Endothelial cell (in vitro differentiated cells): Measurements from ENCODE around the gene STARD3NL. TPM values are rescaled to one million over a fixed set of nuclear protein-coding genes. Genes with fewer than 3 reads are reported as not detected.
"Not testable (repeated sequence)": the region's sequence is repeated elsewhere in the genome, so short reads cannot be mapped to it uniquely, and the experiment has no call there.

Experiments
- DNase-seq: peaks from one replicate; pipeline ENCODE4 v3.0.0; 2021; ENCODE audit warnings: low spot score
- H3K27ac Mint-ChIP-seq: one replicate; pipeline ENCODE4 v1.8.0; 2021; ENCODE audit warnings: mixed read lengths, inconsistent platforms; ENCODE audit not compliant: unreplicated experiment
- H3K27me3 Mint-ChIP-seq: one replicate; pipeline ENCODE4 v1.8.0; 2021; ENCODE audit warnings: mild to moderate bottlenecking, moderate library complexity, mixed read lengths, inconsistent platforms; ENCODE audit not compliant: unreplicated experiment
- H3K36me3 Mint-ChIP-seq: one replicate; pipeline ENCODE4 v1.8.0; 2021; ENCODE audit warnings: mild to moderate bottlenecking, low read depth, mixed read lengths, inconsistent platforms; ENCODE audit not compliant: unreplicated experiment
- H3K4me1 Mint-ChIP-seq: one replicate; pipeline ENCODE4 v1.8.0; 2021; ENCODE audit warnings: mild to moderate bottlenecking, mixed read lengths, inconsistent platforms; ENCODE audit not compliant: unreplicated experiment
- H3K4me3 Mint-ChIP-seq: one replicate; pipeline ENCODE4 v1.8.0; 2021; ENCODE audit warnings: mild to moderate bottlenecking, mixed read lengths, inconsistent platforms; ENCODE audit not compliant: unreplicated experiment
- H3K9me3 Mint-ChIP-seq: one replicate; pipeline ENCODE4 v1.8.0; 2021; ENCODE audit warnings: mixed read lengths, inconsistent platforms; ENCODE audit not compliant: unreplicated experiment
- CTCF ChIP-seq: fragments of 200-600 bp; sonication (generic); IDR thresholded peaks from one replicate; pipeline ENCODE4 v1.5.0; 2021; ENCODE audit warnings: antibody characterized with exemption; ENCODE audit not compliant: unreplicated experiment
- total RNA-seq: library from RNA; stranded (reverse); fragmentation: NEBNext Ultra II Directional; extraction: Animal tissue kit (Norgen Biotek cat#: 25700); gene quantifications from one replicate; pipeline ENCODE4 v1.2.1, GENCODE V29; 2021; ENCODE audit not compliant: unreplicated experiment

Gene STARD3NL
- total RNA-seq, 1 donor from 2014 or later = 92.6 TPM

- TF ChIP-seq CTCF = no peak
- H3K36me3 Mint-ChIP-seq = peaks cover 12% of the 10 kb centered on the region
- H3K27me3 Mint-ChIP-seq = no peaks in the 10 kb centered on the region
- H3K4me1 Mint-ChIP-seq = peaks cover 7% of the 10 kb centered on the region
- no peak overlapping the region for H3K27ac Mint-ChIP-seq
- H3K9me3 Mint-ChIP-seq = no peaks in the 10 kb centered on the region
- no peak overlapping the region for H3K4me3 Mint-ChIP-seq
- DNase-seq = no peak
Observed at GRCh38 chr7:38262545-38262944, 84.5 kb downstream of the STARD3NL start.

- H3K27me3 Mint-ChIP-seq, H3K4me3 Mint-ChIP-seq, H3K9me3 Mint-ChIP-seq, DNase-seq, H3K4me1 Mint-ChIP-seq, H3K27ac Mint-ChIP-seq: not testable (repeated sequence)
- peaks cover 12% of the 10 kb centered on the region for H3K36me3 Mint-ChIP-seq
Observed at GRCh38 chr7:38263274-38263673, 85.2 kb downstream of the STARD3NL start.

- not testable (repeated sequence) for H3K36me3 Mint-ChIP-seq, H3K27me3 Mint-ChIP-seq, H3K9me3 Mint-ChIP-seq, H3K4me1 Mint-ChIP-seq, DNase-seq, H3K27ac Mint-ChIP-seq
- peak overlapping the region; percentile 19 for H3K4me3 Mint-ChIP-seq
Observed at GRCh38 chr7:38264602-38265001, 86.6 kb downstream of the STARD3NL start.

GRCh38 chr7:38265958-38266357 is 87.9 kb downstream of the STARD3NL start:
- not testable (repeated sequence) for H3K9me3 Mint-ChIP-seq, H3K27ac Mint-ChIP-seq, H3K27me3 Mint-ChIP-seq, H3K4me1 Mint-ChIP-seq, H3K4me3 Mint-ChIP-seq, H3K36me3 Mint-ChIP-seq, DNase-seq

- H3K36me3 Mint-ChIP-seq, H3K27me3 Mint-ChIP-seq, H3K4me1 Mint-ChIP-seq, H3K9me3 Mint-ChIP-seq, H3K27ac Mint-ChIP-seq, DNase-seq, H3K4me3 Mint-ChIP-seq: not testable (repeated sequence)
Observed at GRCh38 chr7:38269704-38270346, 91.8 kb downstream of the STARD3NL start.

- not testable (repeated sequence) for H3K9me3 Mint-ChIP-seq, H3K27ac Mint-ChIP-seq, H3K36me3 Mint-ChIP-seq, H3K4me3 Mint-ChIP-seq, H3K4me1 Mint-ChIP-seq, H3K27me3 Mint-ChIP-seq, DNase-seq
Observed at GRCh38 chr7:38270405-38270804, 92.4 kb downstream of the STARD3NL start.

GRCh38 chr7:38273286-38273995 is 95.4 kb downstream of the STARD3NL start, which contains the start of gene TARP:
Gene TARP (minus strand): TSS chr7:38273636.
- peak within 1 kb of the TSS; percentile 18 for H3K4me3 Mint-ChIP-seq
- peak within 1 kb of the TSS; percentile 55 for H3K27ac Mint-ChIP-seq
- no peaks in the 10 kb centered on the region for H3K27me3 Mint-ChIP-seq
- no peak for TF ChIP-seq CTCF
- H3K36me3 Mint-ChIP-seq = no peaks in the 10 kb centered on the region
- peaks cover 27% of the 10 kb centered on the region for H3K4me1 Mint-ChIP-seq
- DNase-seq = no peak
- H3K9me3 Mint-ChIP-seq = no peaks in the 10 kb centered on the region
